ENCODE results near the gene AICDA.

DNA sequence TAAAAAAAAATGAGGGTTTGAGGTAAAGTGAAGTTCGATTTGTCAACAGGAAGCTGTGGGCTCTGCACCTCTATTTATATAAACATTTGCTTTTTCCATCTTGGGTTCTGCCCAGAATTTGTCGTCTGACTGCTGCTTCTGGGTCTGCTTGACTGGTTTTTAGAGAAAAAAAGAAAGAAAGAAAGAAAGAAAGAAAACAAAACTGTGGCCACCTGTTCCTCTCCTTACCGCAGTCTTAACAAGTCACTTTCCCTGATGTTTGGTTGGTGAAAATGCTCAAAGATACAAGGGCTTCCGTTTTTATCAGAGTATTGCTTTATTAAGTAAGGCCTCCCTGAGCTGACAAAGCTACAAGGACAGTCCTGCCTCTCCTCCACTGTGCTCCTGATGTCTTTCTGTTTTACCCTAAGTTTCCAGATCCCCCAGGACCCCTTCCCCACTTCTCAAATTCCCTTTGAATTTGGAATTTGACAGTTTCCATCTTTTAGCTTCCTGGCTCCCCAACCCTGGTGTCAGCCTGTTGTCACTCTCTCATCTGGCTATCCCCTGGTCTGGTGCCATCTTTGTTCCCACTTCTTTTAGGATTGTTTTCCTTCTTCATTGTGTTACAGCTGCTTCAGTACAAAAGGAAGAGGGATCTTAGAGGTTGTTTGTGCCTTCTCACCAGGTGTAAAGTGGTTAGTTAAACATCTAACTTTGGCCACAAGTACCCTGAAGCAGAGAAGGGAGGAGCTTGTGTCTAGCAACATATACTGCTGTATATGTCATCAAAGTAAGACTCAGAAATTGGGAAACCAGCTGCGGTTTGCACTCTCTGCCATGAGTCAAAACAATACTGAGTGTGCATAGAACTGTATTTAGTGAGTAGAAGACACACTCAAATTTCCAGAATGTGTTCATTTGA, 31.9 kb upstream of the AICDA start:
- TF ChIP-seq POLR2AphosphoS5 (IDR thresholded peaks at IDR 0.05; ENCODE audit: low read depth, low read length) (peak; percentile 83), TAF1 (IDR thresholded peaks at IDR 0.05; ENCODE audit: borderline replicate concordance, low read depth, low read length) (peak; percentile 55; the same call in 1 of the 2 replicates)
